Umbilical cord (tissue), 1 donor: Measurements from ENCODE around the gene ZNF14. TPM values are rescaled to one million over a fixed set of nuclear protein-coding genes. Genes with fewer than 3 reads are reported as not detected.

ENCODE experiments used
- total RNA-seq: library from RNA; depleted of rRNA; stranded (reverse); fragments of >200 nt; gene quantifications from one replicate; pipeline ENCODE4 v1.2.3, GENCODE V29; 2014; ENCODE audit warnings: low replicate concordance; ENCODE audit not compliant: insufficient read depth

Gene ZNF14
- total RNA-seq, 1 donor from 2014 or later, result 20.5 TPM

Other genes starting within 250 kb of the ZNF14 start
- gene TSSK6, start 217.6 kb downstream of the ZNF14 start, total RNA-seq, result 1.7 TPM
- gene NDUFA13, start 216.9 kb downstream of the ZNF14 start, total RNA-seq, result 121 TPM
- gene YJEFN3, start 204.2 kb downstream of the ZNF14 start, total RNA-seq, result 3.1 TPM
- 20.5 TPM for gene CILP2, start 194.8 kb downstream of the ZNF14 start, total RNA-seq
- gene PBX4, start 114.4 kb downstream of the ZNF14 start, total RNA-seq, result 10.8 TPM
- gene LPAR2, start 104.9 kb downstream of the ZNF14 start, total RNA-seq, result 0.48 TPM
- gene GMIP, start 89.5 kb downstream of the ZNF14 start, total RNA-seq, result 7.5 TPM
- gene ATP13A1, start 69.4 kb downstream of the ZNF14 start, total RNA-seq, result 89.8 TPM
- gene ZNF101, start 64.3 kb downstream of the ZNF14 start, total RNA-seq, result 14.2 TPM
- 34.4 TPM for gene ZNF506, start 88.6 kb upstream of the ZNF14 start, total RNA-seq
- 10.8 TPM for gene ZNF253, start 132.8 kb upstream of the ZNF14 start, total RNA-seq
- gene ZNF93, start 167.8 kb upstream of the ZNF14 start, total RNA-seq, result 15.9 TPM